ENCODE data around the gene UBE2D4.
"Not testable (repeated sequence)": the region's sequence is repeated elsewhere in the genome, so short reads cannot be mapped to it uniquely, and the experiment has no call there.

Gene UBE2D4

DNA sequence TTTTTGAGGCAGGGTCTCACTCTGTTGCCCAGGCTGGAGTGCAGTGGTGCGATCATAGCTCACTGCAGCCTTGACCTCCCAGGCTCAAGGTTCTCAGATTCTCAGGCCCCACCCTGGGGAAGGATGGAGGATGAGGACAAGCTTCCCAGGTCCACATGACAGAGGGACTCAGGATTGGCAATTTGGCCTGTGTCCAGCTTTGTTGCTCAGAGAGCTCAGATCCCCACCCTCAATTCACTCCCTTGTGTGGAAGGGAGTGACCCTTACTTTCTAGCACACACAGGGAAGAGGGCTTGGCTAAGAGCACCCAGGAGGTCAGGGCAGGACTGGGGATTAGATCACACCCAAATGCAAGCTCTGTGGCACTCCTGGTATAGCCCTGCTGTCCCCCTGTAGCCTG is 64.6 kb downstream of the UBE2D4 start:
- H3K27ac ChIP-seq (ENCODE audit: low read length, poor library complexity, severe bottlenecking); H2BK12ac ChIP-seq (ENCODE audit: low read length in 2 of 2); H2AFZ ChIP-seq (ENCODE audit: low read depth, low read length); H2BK5ac ChIP-seq (ENCODE audit: low read depth, low read length, poor library complexity, severe bottlenecking); H3K79me1 ChIP-seq (replicated peaks; ENCODE audit: low read length, poor library complexity, severe bottlenecking); H3K27me3 ChIP-seq (ENCODE audit: control insufficient read depth in 1 of 2, insufficient read depth in 1 of 2, low read length in 2 of 2); H3K14ac ChIP-seq (ENCODE audit: low read length in 2 of 2); H4K91ac ChIP-seq (ENCODE audit: low read length); H3K4me2 ChIP-seq (ENCODE audit: low read length, poor library complexity, severe bottlenecking); H3K4ac ChIP-seq (ENCODE audit: low read depth in 1 of 2, low read length in 2 of 2); H3K18ac ChIP-seq (ENCODE audit: low read depth in 1 of 2, low read length in 2 of 2); H2BK15ac ChIP-seq (ENCODE audit: low read depth, poor library complexity, severe bottlenecking); H3K23ac ChIP-seq (ENCODE audit: low read length in 2 of 2); H3K9me3 ChIP-seq (ENCODE audit: control insufficient read depth, low read length); H3K9ac ChIP-seq (ENCODE audit: low read length); DNase-seq; H2BK120ac ChIP-seq (ENCODE audit: low read depth, low read length); H3K36me3 ChIP-seq (ENCODE audit: control insufficient read depth in 1 of 2, insufficient read depth in 2 of 2, low read depth in 1 of 2, low read length in 2 of 2); H3K4me1 ChIP-seq (ENCODE audit: control insufficient read depth, insufficient read depth, low read depth, low read length); H3K4me3 ChIP-seq (ENCODE audit: insufficient read depth in 1 of 2, low read depth in 1 of 2, low read length in 2 of 2); H4K8ac ChIP-seq (ENCODE audit: low read length); H2AK5ac ChIP-seq (ENCODE audit: low read length, severe bottlenecking): not testable (repeated sequence)
- WGBS = no CpG with 5 or more reads among the region's 1 CpG

- H4K8ac ChIP-seq (ENCODE audit: low read length); H2AFZ ChIP-seq (ENCODE audit: low read depth, low read length); H3K9me3 ChIP-seq (ENCODE audit: control insufficient read depth, low read length); H3K27ac ChIP-seq (ENCODE audit: low read length, poor library complexity, severe bottlenecking); H3K4ac ChIP-seq (ENCODE audit: low read depth in 1 of 2, low read length in 2 of 2); H3K23ac ChIP-seq (ENCODE audit: low read length in 2 of 2); H3K18ac ChIP-seq (ENCODE audit: low read depth in 1 of 2, low read length in 2 of 2); H2BK5ac ChIP-seq (ENCODE audit: low read depth, low read length, poor library complexity, severe bottlenecking); H3K27me3 ChIP-seq (ENCODE audit: control insufficient read depth in 1 of 2, insufficient read depth in 1 of 2, low read length in 2 of 2); H2AK5ac ChIP-seq (ENCODE audit: low read length, severe bottlenecking); H2BK15ac ChIP-seq (ENCODE audit: low read depth, poor library complexity, severe bottlenecking); H2BK12ac ChIP-seq (ENCODE audit: low read length in 2 of 2); H3K9ac ChIP-seq (ENCODE audit: low read length); H4K91ac ChIP-seq (ENCODE audit: low read length); H3K4me2 ChIP-seq (ENCODE audit: low read length, poor library complexity, severe bottlenecking); H3K4me3 ChIP-seq (ENCODE audit: insufficient read depth in 1 of 2, low read depth in 1 of 2, low read length in 2 of 2); H3K36me3 ChIP-seq (ENCODE audit: control insufficient read depth in 1 of 2, insufficient read depth in 2 of 2, low read depth in 1 of 2, low read length in 2 of 2); H2BK120ac ChIP-seq (ENCODE audit: low read depth, low read length); H3K14ac ChIP-seq (ENCODE audit: low read length in 2 of 2); H3K4me1 ChIP-seq (ENCODE audit: control insufficient read depth, insufficient read depth, low read depth, low read length); H3K79me1 ChIP-seq (replicated peaks; ENCODE audit: low read length, poor library complexity, severe bottlenecking): not testable (repeated sequence)
- peak; percentile 13 for DNase-seq
- 83% methylated on average over 1 of the region's 7 CpGs for WGBS
These were observed 66.7 kb downstream of the UBE2D4 start for GRCh38 chr7:43992896-43993295.

- not testable (repeated sequence) for H2BK120ac ChIP-seq (ENCODE audit: low read depth, low read length); H3K4me3 ChIP-seq (ENCODE audit: insufficient read depth in 1 of 2, low read depth in 1 of 2, low read length in 2 of 2); H3K23ac ChIP-seq (ENCODE audit: low read length in 2 of 2); H2BK5ac ChIP-seq (ENCODE audit: low read depth, low read length, poor library complexity, severe bottlenecking); H3K27ac ChIP-seq (ENCODE audit: low read length, poor library complexity, severe bottlenecking); H2AFZ ChIP-seq (ENCODE audit: low read depth, low read length); H3K9me3 ChIP-seq (ENCODE audit: control insufficient read depth, low read length); H2BK15ac ChIP-seq (ENCODE audit: low read depth, poor library complexity, severe bottlenecking); H3K18ac ChIP-seq (ENCODE audit: low read depth in 1 of 2, low read length in 2 of 2); H4K8ac ChIP-seq (ENCODE audit: low read length); H3K79me1 ChIP-seq (replicated peaks; ENCODE audit: low read length, poor library complexity, severe bottlenecking); H3K4ac ChIP-seq (ENCODE audit: low read depth in 1 of 2, low read length in 2 of 2); H2BK12ac ChIP-seq (ENCODE audit: low read length in 2 of 2); H3K4me1 ChIP-seq (ENCODE audit: control insufficient read depth, insufficient read depth, low read depth, low read length); H3K14ac ChIP-seq (ENCODE audit: low read length in 2 of 2); DNase-seq; H3K27me3 ChIP-seq (ENCODE audit: control insufficient read depth in 1 of 2, insufficient read depth in 1 of 2, low read length in 2 of 2); H3K36me3 ChIP-seq (ENCODE audit: control insufficient read depth in 1 of 2, insufficient read depth in 2 of 2, low read depth in 1 of 2, low read length in 2 of 2); H2AK5ac ChIP-seq (ENCODE audit: low read length, severe bottlenecking); H3K9ac ChIP-seq (ENCODE audit: low read length); H4K91ac ChIP-seq (ENCODE audit: low read length); H3K4me2 ChIP-seq (ENCODE audit: low read length, poor library complexity, severe bottlenecking)
- 100% methylated on average over 2 of the region's 6 CpGs for WGBS
These were observed 68.4 kb downstream of the UBE2D4 start for GRCh38 chr7:43994681-43995080.

- not testable (repeated sequence) for H3K4ac ChIP-seq (ENCODE audit: low read depth in 1 of 2, low read length in 2 of 2); H4K91ac ChIP-seq (ENCODE audit: low read length); DNase-seq; H3K4me2 ChIP-seq (ENCODE audit: low read length, poor library complexity, severe bottlenecking); H3K4me1 ChIP-seq (ENCODE audit: control insufficient read depth, insufficient read depth, low read depth, low read length); H2BK120ac ChIP-seq (ENCODE audit: low read depth, low read length); H3K9me3 ChIP-seq (ENCODE audit: control insufficient read depth, low read length); H3K9ac ChIP-seq (ENCODE audit: low read length); H3K27me3 ChIP-seq (ENCODE audit: control insufficient read depth in 1 of 2, insufficient read depth in 1 of 2, low read length in 2 of 2); H3K4me3 ChIP-seq (ENCODE audit: insufficient read depth in 1 of 2, low read depth in 1 of 2, low read length in 2 of 2); H3K14ac ChIP-seq (ENCODE audit: low read length in 2 of 2); H4K8ac ChIP-seq (ENCODE audit: low read length); H3K79me1 ChIP-seq (replicated peaks; ENCODE audit: low read length, poor library complexity, severe bottlenecking); H2AK5ac ChIP-seq (ENCODE audit: low read length, severe bottlenecking); H2BK12ac ChIP-seq (ENCODE audit: low read length in 2 of 2); H2AFZ ChIP-seq (ENCODE audit: low read depth, low read length); H3K18ac ChIP-seq (ENCODE audit: low read depth in 1 of 2, low read length in 2 of 2); H2BK5ac ChIP-seq (ENCODE audit: low read depth, low read length, poor library complexity, severe bottlenecking); H3K23ac ChIP-seq (ENCODE audit: low read length in 2 of 2); H3K36me3 ChIP-seq (ENCODE audit: control insufficient read depth in 1 of 2, insufficient read depth in 2 of 2, low read depth in 1 of 2, low read length in 2 of 2); H3K27ac ChIP-seq (ENCODE audit: low read length, poor library complexity, severe bottlenecking); H2BK15ac ChIP-seq (ENCODE audit: low read depth, poor library complexity, severe bottlenecking)
- 100% methylated on average over 1 of the region's 3 CpGs for whole genome bisulfite sequencing
These were observed 71.3 kb downstream of the UBE2D4 start, which contains the start of gene SPDYE1 for GRCh38 chr7:43997532-43997931. Gene SPDYE1, plus strand, starts transcription at chr7:43997897. Its CDS starts 2,053 bp downstream, at chr7:43999950.

All from mesenchymal stem cell (in vitro differentiated cells and primary cell).